Muscle of back (tissue), 11 donors: ENCODE measurements around the gene NKG7. TPM values are rescaled to one million over a fixed set of nuclear protein-coding genes. Genes with fewer than 3 reads are reported as not detected.

Source experiments
- DNase-seq, 3 donors: peaks; one replicate each; pipeline versions ENCODE4 v3.0.0 to v3.0.0-alpha.2; 2013
- polyA plus RNA-seq, 10 donors: library from polyadenylated mRNA; unstranded; fragments of 120-200 nt; gene quantifications; one replicate each; pipeline ENCODE4 v1.2.1, GENCODE V29; 2013; ENCODE audit not compliant: insufficient read length in 10 of 10

The NKG7 gene
- polyA plus RNA-seq, 10 donors: 1.2 to 5.1 (median 2.2) TPM

DNA sequence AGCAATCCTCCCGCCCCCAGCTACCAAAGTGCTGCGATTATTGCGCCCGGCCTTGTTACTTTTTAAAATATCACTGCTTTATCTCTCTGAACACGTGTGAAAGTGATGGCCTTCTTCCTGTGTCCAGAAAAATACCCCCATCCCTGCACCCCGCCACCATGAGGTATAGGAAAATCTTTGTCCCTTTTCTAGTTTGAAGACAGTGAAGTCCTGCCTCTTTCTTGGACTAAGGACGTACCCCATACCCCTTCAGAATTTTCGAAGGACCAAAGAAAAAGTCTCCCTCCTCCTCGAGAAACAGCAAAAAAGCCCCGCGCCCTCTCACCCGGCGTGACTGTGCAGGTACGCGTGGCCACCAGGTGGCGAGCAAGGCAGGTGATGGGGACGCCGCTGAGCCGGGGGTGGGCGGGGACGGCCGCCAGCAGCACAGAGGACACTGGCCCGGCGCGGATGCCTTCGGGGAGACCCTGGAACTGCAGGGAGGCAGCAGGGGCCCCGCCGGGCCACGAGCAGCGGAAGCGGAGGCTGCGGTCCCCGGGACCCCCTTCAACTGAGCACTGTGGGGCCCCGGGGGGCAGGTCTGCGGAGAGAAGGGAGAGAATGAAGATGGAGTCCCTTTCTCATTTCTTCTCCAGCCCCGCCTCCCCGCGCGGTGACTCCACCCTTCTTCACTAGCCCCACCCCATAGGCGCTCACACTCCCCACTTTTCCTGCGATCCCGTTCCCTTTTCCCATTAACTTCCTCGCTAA lies 33.7 kb downstream of the NKG7 start:
- DNase-seq: peak; percentile 47 to 94 (median 73)

DNA sequence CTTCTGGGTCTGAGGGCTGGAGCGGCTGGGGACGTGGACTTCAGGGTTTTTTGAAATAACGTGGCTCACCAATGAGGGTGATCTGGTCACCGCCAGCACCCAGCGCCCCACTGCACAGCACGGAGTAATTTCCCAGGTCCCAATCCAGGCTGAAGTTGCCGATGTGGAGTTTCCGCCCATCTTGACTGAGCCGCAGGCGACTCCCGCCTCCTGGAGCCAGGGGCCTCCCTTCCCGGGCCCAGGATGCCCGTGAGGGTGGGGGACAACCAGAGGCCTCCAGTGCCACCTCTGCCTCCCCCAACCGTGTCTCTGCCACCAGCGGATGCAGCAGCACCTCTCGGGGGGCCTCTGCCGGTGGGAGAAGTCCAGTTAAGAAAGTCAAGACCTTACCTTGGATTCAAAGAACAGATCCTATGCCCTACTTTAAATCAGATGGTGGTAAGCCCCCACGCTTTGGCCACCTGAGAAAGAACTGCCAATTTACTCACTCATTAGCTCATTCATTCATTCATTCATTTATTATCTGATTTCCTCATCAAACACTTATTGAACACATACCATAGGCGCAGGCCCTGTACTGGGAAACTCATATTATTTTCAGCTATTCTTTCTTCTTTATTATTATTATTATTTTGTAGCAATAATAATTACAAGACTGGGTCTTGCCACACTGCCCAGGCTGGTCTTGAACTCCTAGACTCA lies 34.4 kb downstream of the NKG7 start:
- no peak for DNase-seq

DNA sequence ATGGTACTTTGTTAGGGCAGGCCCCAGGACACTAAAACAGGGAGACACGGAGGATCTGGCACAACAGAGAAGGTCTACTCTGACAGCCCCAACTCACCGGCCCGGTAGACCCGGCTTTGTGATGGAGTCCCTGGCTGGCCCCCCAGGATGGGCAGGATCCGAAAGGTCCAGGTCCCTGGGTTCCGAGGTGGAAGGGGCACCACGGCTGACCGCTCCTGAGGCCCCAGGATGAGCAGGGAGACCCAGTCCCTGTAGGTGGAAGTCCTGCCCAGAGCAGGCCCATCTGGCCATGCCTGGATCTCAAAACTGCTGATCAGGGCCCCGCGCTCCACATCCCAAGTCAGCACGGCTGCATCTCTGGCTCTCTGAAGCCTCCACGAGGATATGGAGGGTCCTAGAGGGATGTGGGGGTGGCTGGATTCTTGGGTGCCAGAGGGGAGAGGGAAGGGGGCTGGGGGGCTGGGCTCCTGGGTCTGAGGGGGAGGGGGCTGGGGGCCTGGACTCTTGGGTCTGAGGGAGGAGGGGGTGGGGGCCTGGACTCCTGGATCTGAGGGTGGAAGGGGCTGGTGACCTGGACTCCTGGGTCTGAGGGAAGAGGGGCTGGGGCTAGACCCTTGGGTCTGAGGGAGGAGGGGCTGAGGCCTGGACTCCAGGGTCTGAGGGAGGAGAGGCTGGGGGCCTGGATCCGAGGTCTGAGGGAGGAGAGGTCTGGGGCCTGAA lies 35.2 kb downstream of the NKG7 start:
- DNase-seq: no peak

DNA sequence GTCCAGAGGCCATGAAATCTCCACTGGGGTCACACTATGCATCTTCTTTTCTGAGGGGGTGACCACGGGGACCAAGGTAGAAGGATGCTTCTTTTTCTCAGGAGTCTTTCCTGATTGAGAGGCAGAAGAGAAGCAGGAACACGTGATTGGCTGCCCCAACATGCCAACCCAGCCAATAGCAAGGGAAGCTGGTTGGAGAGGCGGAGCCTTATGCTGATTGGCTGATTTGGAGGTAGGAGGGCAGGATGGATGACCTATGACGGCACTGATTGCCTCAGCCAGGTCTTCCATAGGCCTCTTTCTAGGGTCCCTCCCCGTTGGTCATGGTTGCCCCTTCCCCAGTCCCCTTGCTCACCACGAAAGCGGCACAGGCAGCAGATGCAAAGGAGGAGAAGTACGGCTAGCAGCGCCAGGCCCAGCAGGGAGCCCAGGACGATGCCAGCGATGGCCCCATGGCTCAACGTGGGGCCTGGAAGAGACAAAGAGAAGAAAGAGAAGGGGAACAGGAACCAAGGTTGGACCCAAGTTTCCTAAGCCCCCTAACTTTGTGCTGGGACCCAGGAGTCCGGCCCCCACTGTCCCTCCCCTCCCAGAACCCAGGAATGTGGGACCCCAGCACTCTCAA lies 38.5 kb downstream of the NKG7 start:
- no peak for DNase-seq

DNA sequence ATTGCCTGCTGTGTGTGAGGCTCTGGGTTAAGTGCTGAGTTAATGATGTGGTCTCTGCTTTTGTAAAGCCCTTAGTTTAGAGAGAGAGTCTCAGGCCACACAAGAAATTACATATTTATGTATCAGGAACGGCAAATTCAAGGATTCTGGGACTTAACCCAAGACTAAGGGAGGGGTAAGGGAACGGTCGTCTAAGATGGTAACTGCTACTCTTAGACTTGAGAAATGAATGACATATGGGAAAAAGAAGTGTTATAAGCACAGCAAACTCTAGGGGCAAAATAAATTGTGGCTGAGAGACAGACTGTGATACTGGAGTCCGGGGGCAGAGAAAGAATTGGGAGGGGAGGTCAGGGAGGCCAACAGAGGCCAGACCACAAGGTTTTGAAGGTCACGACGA lies 40.7 kb downstream of the NKG7 start:
- DNase-seq: no peak

DNA sequence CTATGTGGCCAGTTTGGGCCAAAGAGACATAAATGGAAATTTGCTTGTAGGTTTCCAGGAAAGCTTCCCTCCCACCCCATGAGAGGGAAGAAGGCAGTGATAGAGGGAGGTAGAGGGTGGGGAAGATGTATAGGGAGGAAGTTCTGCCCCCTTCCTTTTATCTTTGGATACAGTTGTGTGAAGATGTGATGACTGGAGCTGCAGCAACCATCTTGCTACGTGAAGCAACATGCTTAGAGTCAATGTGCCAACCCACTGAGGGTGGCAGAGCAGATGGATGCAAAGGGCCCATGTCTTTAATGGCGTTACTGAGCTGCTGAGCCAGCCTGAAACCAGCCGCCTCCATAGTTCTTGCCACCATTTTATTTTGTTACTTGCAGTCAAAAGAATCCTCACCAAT lies 41.3 kb downstream of the NKG7 start:
- DNase-seq: no peak

DNA sequence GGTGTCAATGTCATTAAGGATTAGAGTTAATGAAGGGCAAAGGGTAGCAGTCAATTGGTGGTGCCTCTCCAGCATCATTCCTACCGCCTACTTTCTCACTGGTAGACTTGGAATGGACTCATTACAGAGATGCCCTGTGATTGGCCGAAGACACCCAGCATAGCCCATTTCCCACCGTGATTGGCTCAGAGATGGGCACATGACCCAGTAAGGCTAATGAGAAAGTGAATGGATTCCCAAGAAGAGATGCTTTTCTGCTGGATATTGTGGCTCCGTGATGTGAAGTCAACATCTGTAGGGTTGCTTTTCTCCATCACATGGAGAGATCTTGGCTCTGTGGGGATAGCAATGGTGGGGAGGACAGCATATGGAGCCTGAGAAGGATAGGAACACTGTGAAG lies 42.1 kb downstream of the NKG7 start:
- no peak for DNase-seq

DNA sequence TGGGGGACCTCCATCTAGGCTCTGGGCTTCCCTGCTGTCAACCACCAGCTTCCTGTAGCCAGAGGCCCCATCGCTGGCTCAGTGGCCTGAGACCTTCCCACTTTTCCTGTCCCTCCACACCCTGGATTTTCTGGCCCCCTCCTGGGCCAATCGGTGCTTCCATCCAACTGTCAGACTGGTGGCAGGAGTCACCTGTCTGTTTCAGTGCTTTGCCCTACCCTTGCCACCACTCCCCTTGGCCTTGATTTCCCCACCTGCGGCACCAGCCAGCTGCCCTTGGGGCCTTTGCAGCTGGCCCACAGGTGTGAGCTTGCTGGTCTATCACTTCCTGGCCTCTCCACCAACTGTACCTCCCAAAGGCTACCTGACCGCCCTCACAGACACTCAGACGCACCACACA lies 43.0 kb downstream of the NKG7 start:
- no peak for DNase-seq

DNA sequence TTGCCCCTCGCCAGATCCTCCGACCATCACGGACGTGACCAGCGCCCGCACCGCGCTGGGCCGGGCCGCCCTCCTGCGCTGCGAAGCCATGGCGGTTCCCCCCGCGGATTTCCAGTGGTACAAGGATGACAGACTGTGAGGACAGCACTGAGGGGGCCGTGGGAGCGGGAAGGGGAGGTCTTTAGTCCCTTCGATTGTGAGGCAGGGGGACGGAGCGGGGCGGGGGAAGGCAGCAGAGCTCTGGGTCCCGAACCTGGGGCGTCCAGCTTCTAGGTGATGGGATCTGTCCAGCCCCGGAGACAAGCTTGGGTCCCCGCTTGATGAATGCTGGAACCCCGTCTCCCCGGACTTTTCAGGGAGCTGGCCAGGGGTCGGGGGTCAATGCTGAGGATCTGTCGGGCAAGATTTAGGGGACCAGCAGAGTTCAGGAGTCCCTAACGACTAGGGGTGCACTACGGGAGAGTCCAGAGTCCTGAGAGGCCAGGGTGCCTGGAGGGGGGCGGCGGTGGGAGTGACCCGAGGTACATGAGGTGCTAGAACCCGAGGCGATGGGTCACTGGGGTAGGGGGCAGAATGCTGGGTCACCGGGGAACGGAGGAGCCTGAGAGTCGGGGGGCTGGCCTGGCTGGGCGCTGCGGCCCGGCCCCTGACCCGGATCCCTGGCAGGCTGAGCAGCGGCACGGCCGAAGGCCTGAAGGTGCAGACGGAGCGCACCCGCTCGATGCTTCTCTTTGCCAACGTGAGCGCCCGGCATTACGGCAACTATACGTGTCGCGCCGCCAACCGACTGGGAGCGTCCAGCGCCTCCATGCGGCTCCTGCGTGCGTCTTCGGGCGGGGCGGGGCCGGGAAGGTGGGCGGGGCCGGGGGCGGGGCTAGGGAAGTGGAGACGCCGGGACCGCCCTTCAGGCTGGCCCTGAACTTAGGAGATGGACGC lies 45.1 kb downstream of the NKG7 start:
- DNase-seq: peak in 2 of 3 donors; percentile 21 to 50

DNA sequence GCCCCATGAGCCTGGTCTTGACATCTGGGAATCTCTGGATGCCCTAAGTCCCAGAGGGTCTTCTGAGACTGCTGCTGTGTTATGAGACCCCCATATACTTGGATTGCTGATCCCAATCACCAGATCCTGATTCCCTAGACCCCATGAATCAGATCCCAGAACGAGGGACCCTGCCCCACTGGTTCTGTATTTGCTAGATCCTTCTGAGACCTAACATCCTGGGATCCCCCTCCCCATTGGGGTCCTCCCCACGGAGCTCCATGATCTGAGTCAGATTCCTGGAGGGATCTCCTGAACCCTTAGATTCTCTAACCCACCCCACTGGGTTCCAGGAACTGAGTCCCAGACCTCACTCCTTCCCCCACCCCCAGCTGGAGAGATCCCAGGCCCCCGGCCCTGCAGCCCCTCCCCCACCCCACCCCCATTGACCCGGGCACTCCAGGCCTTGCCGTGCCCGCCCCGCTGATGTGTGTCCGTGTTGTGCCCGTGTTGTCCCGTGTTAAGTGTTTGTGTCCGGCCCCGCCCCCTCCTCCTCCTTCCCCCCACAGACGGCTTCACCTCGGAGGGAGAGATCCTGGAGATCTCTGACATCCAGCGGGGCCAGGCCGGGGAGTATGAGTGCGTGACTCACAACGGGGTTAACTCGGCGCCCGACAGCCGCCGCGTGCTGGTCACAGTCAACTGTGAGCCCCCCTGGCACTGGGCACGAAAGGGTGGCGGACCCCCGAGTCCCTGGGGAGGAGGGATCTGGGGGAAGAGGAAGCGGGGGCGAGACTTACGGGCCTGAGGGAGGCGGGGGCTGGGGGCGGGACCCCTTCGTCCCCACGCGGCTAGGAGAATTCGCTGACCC lies 46.0 kb downstream of the NKG7 start:
- no peak for DNase-seq

DNA sequence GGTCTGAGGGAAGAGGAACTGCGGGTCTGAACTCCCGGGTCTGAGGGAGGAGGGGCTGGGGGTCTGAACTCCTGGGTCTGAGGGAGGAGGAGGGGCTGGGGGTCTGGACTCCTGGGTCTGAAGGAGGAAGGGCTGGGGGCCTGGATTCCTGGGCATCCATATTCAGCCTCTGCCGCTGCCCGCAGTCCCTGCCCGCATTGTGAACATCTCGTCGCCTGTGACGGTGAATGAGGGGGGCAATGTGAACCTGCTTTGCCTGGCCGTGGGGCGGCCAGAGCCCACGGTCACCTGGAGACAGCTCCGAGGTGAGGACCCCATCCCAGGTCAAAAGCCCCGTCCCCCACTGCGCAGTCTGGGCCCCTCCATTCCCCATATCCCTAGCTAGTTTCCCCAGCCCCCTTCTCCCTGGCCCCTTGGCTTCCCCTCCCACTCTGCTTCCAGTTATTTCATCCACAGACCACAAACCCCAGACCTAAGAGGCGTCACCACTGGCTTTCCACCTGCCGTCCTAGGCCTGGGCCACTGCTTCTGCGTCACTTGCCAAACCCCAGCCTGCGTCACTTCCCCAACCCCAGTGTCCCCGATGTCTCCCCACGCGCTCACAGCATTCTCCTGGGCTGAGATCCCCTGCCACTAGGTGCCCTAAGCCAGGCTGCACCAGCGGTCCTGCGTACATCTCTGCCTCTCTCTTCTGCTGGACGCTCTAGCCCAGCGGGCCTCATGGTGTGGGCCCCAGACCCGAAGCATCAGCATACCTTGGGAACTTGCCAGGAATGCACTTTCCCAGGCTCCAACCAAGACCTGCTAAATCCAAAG lies 47.1 kb downstream of the NKG7 start:
- no peak for DNase-seq

DNA sequence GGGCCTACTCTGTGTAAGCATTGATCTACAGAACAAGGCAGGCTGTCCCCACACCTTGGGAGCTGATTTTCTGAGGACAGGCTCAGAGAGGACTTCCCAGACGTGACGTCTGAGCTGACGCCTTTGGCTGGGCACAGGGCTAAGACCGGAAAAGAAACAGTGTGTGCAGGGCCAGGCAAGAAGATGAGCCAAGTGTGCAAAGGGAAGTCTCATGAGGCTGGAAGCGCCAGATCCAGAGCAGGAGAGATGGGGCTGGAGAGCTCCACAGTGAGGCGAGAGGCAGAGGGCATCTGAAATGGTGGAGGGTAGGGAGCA lies 48.3 kb downstream of the NKG7 start:
- no peak for DNase-seq

DNA sequence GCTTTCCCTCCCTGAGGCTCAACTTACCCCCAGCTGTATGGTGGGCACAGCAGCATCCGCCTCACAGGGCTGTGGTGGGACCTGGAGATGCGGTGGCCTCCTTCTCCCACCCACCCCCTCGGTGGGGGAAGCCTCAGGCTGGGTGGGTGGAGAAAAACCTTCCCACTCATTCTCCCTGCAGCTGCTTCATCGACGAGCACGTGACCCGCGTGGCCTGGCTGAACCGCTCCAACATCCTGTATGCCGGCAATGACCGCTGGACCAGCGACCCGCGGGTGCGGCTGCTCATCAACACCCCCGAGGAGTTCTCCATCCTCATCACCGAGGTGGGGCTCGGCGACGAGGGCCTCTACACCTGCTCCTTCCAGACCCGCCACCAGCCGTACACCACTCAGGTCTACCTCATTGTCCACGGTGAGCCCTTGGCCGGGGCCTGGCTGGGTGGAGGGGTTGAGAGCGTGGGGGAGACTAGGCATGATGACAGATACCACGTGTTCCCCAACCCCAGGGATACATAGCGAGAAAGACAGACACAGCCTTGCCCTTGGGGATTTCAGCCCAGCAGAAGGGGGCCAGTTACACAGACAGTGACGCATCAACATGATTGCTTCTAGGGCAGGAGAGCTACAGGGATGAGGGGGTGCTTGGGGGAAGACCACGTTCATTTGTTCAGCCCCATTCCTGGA lies 48.8 kb downstream of the NKG7 start:
- DNase-seq: no peak

DNA sequence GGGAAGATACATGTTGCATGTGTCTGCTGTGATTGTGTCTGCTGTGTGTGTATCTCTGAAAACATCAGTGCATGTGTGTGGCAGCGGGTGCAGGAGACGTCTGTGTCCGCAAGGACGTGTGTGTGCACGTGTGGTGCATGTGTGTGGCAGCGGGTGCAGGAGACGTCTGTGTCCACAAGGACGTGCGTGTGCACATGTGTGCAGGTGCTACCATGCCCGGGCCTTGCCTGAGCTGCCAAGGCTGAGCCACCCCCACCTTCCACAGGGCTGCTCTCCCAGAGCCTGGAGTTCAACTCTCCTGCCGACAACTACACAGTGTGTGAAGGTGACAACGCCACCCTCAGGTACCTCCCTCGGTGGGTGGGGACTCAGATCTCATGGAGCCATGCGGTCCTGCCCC lies 50.7 kb downstream of the NKG7 start:
- no peak for DNase-seq

Other genes starting within 250 kb of the NKG7 start
- 1 to 10 TPM in 7 of 10 donors, under 1 TPM in 3; 0.60 to 1.6 (median 1.2) TPM for gene SIGLEC9, start 247.7 kb downstream of the NKG7 start, polyA plus RNA-seq
- gene SIGLEC7, start 230.4 kb downstream of the NKG7 start, polyA plus RNA-seq: under 1 TPM; 0.42 to 0.93 (median 0.57) TPM
- 1 to 10 TPM; 2.1 to 4.5 (median 2.9) TPM for gene CD33, start 147.6 kb downstream of the NKG7 start, polyA plus RNA-seq
- not detected for gene SIGLECL1, start 121.6 kb downstream of the NKG7 start, polyA plus RNA-seq
- gene IGLON5, start 61.0 kb downstream of the NKG7 start, polyA plus RNA-seq: under 1 TPM; 0.09 to 0.51 (median 0.18) TPM
- gene VSIG10L, start 30.5 kb downstream of the NKG7 start, polyA plus RNA-seq: 1 to 10 TPM in 9 of 10 donors, under 1 TPM in 1; 0.99 to 1.7 (median 1.2) TPM
- 10 to 100 TPM; 33.9 to 55.1 (median 42.4) TPM for gene ETFB, start 6.3 kb downstream of the NKG7 start, polyA plus RNA-seq
- gene CLDND2, start 3.7 kb downstream of the NKG7 start, polyA plus RNA-seq: 1 to 10 TPM in 4 of 10 donors, under 1 TPM in 6; 0.30 to 1.3 (median 0.95) TPM
- not detected for gene LIM2, start 15.3 kb upstream of the NKG7 start, polyA plus RNA-seq
- gene C19orf84, start 17.9 kb upstream of the NKG7 start, polyA plus RNA-seq: under 1 TPM in 1 of 10 donors, not detected in 9; 0.19 TPM
- 1 to 10 TPM in 3 of 10 donors, under 1 TPM in 7; 0.35 to 1.5 (median 0.82) TPM for gene SIGLEC10, start 45.0 kb upstream of the NKG7 start, polyA plus RNA-seq
- gene SIGLEC8, start 85.8 kb upstream of the NKG7 start, polyA plus RNA-seq: under 1 TPM in 4 of 10 donors, not detected in 6; 0.07 to 0.30 (median 0.11) TPM
- gene CEACAM18, start 105.9 kb upstream of the NKG7 start, polyA plus RNA-seq: not detected
- under 1 TPM in 6 of 10 donors, not detected in 4; 0.08 to 0.40 (median 0.13) TPM for gene SIGLEC12, start 129.1 kb upstream of the NKG7 start, polyA plus RNA-seq
- under 1 TPM in 7 of 10 donors, not detected in 3; 0.11 to 0.46 (median 0.33) TPM for gene SIGLEC6, start 159.0 kb upstream of the NKG7 start, polyA plus RNA-seq
- 10 to 100 TPM in 1 of 10 donors, 1 to 10 TPM in 9; 7.2 to 12.5 (median 8.7) TPM for gene ZNF175, start 198.6 kb upstream of the NKG7 start, polyA plus RNA-seq